Neural crest cell (in vitro differentiated cells): Measurements from ENCODE around the gene MYH15. TPM values are rescaled to one million over a fixed set of nuclear protein-coding genes. Genes with fewer than 3 reads are reported as not detected.
A peak's percentile ranks its signal among the peaks of the same experiment; 100 is the strongest.

Source experiments
- DNase-seq: peaks from one replicate; pipeline ENCODE4 v3.0.0; 2021; ENCODE audit warnings: low read depth, mixed read lengths, low spot score
- H3K27ac Mint-ChIP-seq: one replicate; pipeline ENCODE4 v1.8.0; 2021; ENCODE audit warnings: mild to moderate bottlenecking, mixed read lengths; ENCODE audit not compliant: unreplicated experiment
- H3K27me3 Mint-ChIP-seq: 2 replicates; pipeline ENCODE4 v1.8.0; 2021; ENCODE audit warnings: low read depth, mild to moderate bottlenecking, mixed read lengths
- H3K36me3 Mint-ChIP-seq: 2 replicates; pipeline ENCODE4 v1.8.0; 2021; ENCODE audit warnings: low read depth, mild to moderate bottlenecking, mixed read lengths
- H3K4me1 Mint-ChIP-seq: 2 replicates; pipeline ENCODE4 v1.8.0; 2021; ENCODE audit warnings: mixed read lengths
- H3K4me3 Mint-ChIP-seq: one replicate; pipeline ENCODE4 v1.8.0; 2021; ENCODE audit warnings: mild to moderate bottlenecking, mixed read lengths
- H3K9me3 Mint-ChIP-seq: 2 replicates; pipeline ENCODE4 v1.8.0; 2021; ENCODE audit warnings: mixed read lengths
- CTCF ChIP-seq: fragments of 200-600 bp; sonication (generic); conservative IDR thresholded peaks from 2 replicates; pipeline ENCODE4 v1.5.0; 2021; ENCODE audit warnings: antibody characterized with exemption, mild to moderate bottlenecking
- total RNA-seq: library from RNA; stranded (reverse); gene quantifications from 2 replicates; pipeline ENCODE4 v1.2.1, GENCODE V29; 2021

Gene MYH15
- total RNA-seq, 1 donor from 2014 or later: 0.16 TPM

- H3K27ac Mint-ChIP-seq: peak overlapping the region; percentile 7
- H3K36me3 Mint-ChIP-seq: peaks cover 2% of the 10 kb centered on the region
- peak; percentile 4 for DNase-seq
- TF ChIP-seq CTCF: no peak
- peaks cover 29% of the 10 kb centered on the region for H3K4me1 Mint-ChIP-seq
- no peak overlapping the region for H3K4me3 Mint-ChIP-seq
- no peaks in the 10 kb centered on the region for H3K27me3 Mint-ChIP-seq
- peaks cover 3% of the 10 kb centered on the region for H3K9me3 Mint-ChIP-seq
Observed at GRCh38 chr3:108441071-108441507, 69.3 kb downstream of the MYH15 start.

- Mint-ChIP-seq H3K4me1 (peaks cover 29% of the 10 kb centered on the region), H3K9me3 (peaks cover 2% of the 10 kb centered on the region), H3K27ac (no peak overlapping the region), H3K4me3 (no peak overlapping the region), H3K27me3 (no peaks in the 10 kb centered on the region), H3K36me3 (peaks cover 2% of the 10 kb centered on the region)
- DNase-seq: no peak
- no peak for TF ChIP-seq CTCF
Observed at GRCh38 chr3:108438542-108438941, 71.9 kb downstream of the MYH15 start.

GRCh38 chr3:108437439-108437838 lies 73.0 kb downstream of the MYH15 start:
- no peak for TF ChIP-seq CTCF
- Mint-ChIP-seq H3K9me3 (peaks cover 6% of the 10 kb centered on the region), H3K4me1 (peaks cover 23% of the 10 kb centered on the region), H3K4me3 (no peak overlapping the region), H3K27ac (no peak overlapping the region), H3K36me3 (peaks cover 7% of the 10 kb centered on the region), H3K27me3 (no peaks in the 10 kb centered on the region)
- no peak for DNase-seq

GRCh38 chr3:108433928-108434327 lies 76.5 kb downstream of the MYH15 start:
- H3K4me3 Mint-ChIP-seq: no peak overlapping the region
- H3K27ac Mint-ChIP-seq: no peak overlapping the region
- H3K36me3 Mint-ChIP-seq: peaks cover 11% of the 10 kb centered on the region
- H3K27me3 Mint-ChIP-seq: no peaks in the 10 kb centered on the region
- peaks cover 9% of the 10 kb centered on the region for H3K9me3 Mint-ChIP-seq
- no peak for TF ChIP-seq CTCF
- H3K4me1 Mint-ChIP-seq: no peaks in the 10 kb centered on the region
- DNase-seq: no peak

GRCh38 chr3:108432431-108432830 lies 78.0 kb downstream of the MYH15 start:
- Mint-ChIP-seq H3K4me1 (no peaks in the 10 kb centered on the region), H3K9me3 (peaks cover 9% of the 10 kb centered on the region), H3K36me3 (peaks cover 11% of the 10 kb centered on the region), H3K27ac (no peak overlapping the region), H3K4me3 (no peak overlapping the region), H3K27me3 (no peaks in the 10 kb centered on the region)
- no peak for DNase-seq
- no peak for TF ChIP-seq CTCF

GRCh38 chr3:108430540-108430939 lies 79.9 kb downstream of the MYH15 start:
- no peak for TF ChIP-seq CTCF
- Mint-ChIP-seq H3K4me1 (no peaks in the 10 kb centered on the region), H3K4me3 (no peak overlapping the region), H3K9me3 (peaks cover 9% of the 10 kb centered on the region), H3K36me3 (peaks cover 11% of the 10 kb centered on the region), H3K27ac (no peak overlapping the region), H3K27me3 (no peaks in the 10 kb centered on the region)
- no peak for DNase-seq
